MCF 10A (cell line): ENCODE measurements around the gene C9orf85. TPM values are rescaled to one million over a fixed set of nuclear protein-coding genes. Genes with fewer than 3 reads are reported as not detected.
"Not testable (repeated sequence)": the region's sequence is repeated elsewhere in the genome, so short reads cannot be mapped to it uniquely, and the experiment has no call there.

Experiments used
- BruUV-seq: library from RNA; stranded (reverse); fragments of 400-500 nt; replicated peaks from 2 replicates; lab custom pipeline; 2021; lab: Mats Ljungman, UMichigan
- CTCF ChIA-PET: fragments of 300-600 bp; sonication (Branson Sonifier 250); formaldehyde crosslinking; extraction: SDS; loops from one replicate; lab custom pipeline; 2021; ENCODE audit warnings: antibody characterized with exemption, inconsistent platforms; lab: Yijun Ruan, JAX
- POLR2A ChIA-PET: fragments of 300-600, 350-650 bp; sonication (Branson Sonifier 250); formaldehyde crosslinking; extraction: SDS; loops from one replicate; lab custom pipeline; 2020; ENCODE audit warnings: antibody characterized with exemption, inconsistent platforms; lab: Yijun Ruan, JAX
- DNase-seq: peaks from one replicate; pipeline ENCODE4 v3.0.0-alpha.2; 2018; ENCODE audit not compliant: unreplicated experiment
- H3K27ac Mint-ChIP-seq: one replicate; pipeline ENCODE4 v1.8.0; 2022; ENCODE audit warnings: mild to moderate bottlenecking, low read depth, mixed read lengths; ENCODE audit not compliant: unreplicated experiment
- H3K27me3 Mint-ChIP-seq: one replicate; pipeline ENCODE4 v1.8.0; 2022; ENCODE audit warnings: mixed read lengths; ENCODE audit not compliant: insufficient read depth, unreplicated experiment
- H3K36me3 Mint-ChIP-seq: one replicate; pipeline ENCODE4 v1.8.0; 2022; ENCODE audit warnings: mild to moderate bottlenecking, moderate library complexity, mixed read lengths; ENCODE audit not compliant: insufficient read depth, unreplicated experiment
- H3K4me1 Mint-ChIP-seq: one replicate; pipeline ENCODE4 v1.8.0; 2022; ENCODE audit warnings: mixed read lengths; ENCODE audit not compliant: insufficient read depth, unreplicated experiment
- H3K4me3 Mint-ChIP-seq: one replicate; pipeline ENCODE4 v1.8.0; 2022; ENCODE audit warnings: mild to moderate bottlenecking, moderate library complexity, mixed read lengths; ENCODE audit not compliant: unreplicated experiment
- H3K9me3 Mint-ChIP-seq: one replicate; pipeline ENCODE4 v1.8.0; 2022; ENCODE audit warnings: mixed read lengths; ENCODE audit not compliant: unreplicated experiment
- intact Hi-C: fragments of 100-400 bp; cut with micrococcal nuclease; formaldehyde crosslinking; loops from 2 replicates; pipeline ENCODE4 v1.14.1; 2022
- total RNA-seq: library from RNA; stranded (reverse); gene quantifications from 2 replicates; pipeline ENCODE4 v1.2.3, GENCODE V29; 2022
- TF ChIP-seq, protein P1 (sequence below): fragments of 200-600 bp; IDR thresholded peaks from one replicate; pipeline ENCODE4 v1.8.0; 2022; ENCODE audit warnings: antibody characterized with exemption, mild to moderate bottlenecking; ENCODE audit not compliant: unreplicated experiment

C9orf85 gene
- total RNA-seq, 1 experiment from 2014 or later, result 19.6 TPM

DNA sequence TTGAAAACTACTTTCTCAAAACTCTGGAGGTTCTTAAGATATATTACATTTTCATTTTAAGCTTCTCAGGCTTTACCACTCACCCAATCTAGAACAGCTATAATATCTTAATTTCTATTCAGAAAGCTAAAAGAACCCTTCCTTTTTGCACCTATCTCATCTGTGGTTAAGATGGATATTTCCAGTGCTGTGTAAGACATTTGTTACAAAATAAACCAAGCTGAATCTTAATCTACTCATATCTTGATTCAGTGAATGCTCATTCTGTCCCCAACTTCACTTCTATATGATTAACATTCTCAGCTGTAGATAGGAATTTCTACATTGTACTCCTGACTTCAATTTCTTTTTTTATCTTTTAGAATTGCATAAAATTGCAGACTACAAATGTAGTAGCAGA is 15.5 kb upstream of the C9orf85 start:
- H3K4me1 Mint-ChIP-seq, result peaks cover 9% of the 10 kb centered on the region
- ChIA-PET POLR2A (interaction anchor here (0.7 to 1.6 kb wide), 3 partner anchors 13 to 188 kb away, joined by 4 to 7 read pairs (median 5); partner anchors contain the start of genes ABHD17B and C9orf85), CTCF (interaction anchor here (0.6 to 1.1 kb wide), 3 partner anchors 26 to 135 kb away, joined by 3 to 4 read pairs (median 3); no protein-coding TSS in a partner anchor)
- no peak overlapping the region for H3K4me3 Mint-ChIP-seq
- H3K9me3 Mint-ChIP-seq, result no peaks in the 10 kb centered on the region
- H3K27ac Mint-ChIP-seq, result no peak overlapping the region
- intact Hi-C loops, result no loop called here
- TF ChIP-seq, protein P1, sequence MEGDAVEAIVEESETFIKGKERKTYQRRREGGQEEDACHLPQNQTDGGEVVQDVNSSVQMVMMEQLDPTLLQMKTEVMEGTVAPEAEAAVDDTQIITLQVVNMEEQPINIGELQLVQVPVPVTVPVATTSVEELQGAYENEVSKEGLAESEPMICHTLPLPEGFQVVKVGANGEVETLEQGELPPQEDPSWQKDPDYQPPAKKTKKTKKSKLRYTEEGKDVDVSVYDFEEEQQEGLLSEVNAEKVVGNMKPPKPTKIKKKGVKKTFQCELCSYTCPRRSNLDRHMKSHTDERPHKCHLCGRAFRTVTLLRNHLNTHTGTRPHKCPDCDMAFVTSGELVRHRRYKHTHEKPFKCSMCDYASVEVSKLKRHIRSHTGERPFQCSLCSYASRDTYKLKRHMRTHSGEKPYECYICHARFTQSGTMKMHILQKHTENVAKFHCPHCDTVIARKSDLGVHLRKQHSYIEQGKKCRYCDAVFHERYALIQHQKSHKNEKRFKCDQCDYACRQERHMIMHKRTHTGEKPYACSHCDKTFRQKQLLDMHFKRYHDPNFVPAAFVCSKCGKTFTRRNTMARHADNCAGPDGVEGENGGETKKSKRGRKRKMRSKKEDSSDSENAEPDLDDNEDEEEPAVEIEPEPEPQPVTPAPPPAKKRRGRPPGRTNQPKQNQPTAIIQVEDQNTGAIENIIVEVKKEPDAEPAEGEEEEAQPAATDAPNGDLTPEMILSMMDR, result no peak
- BruUV-seq, result no TSS peak
- H3K36me3 Mint-ChIP-seq, result peaks cover 5% of the 10 kb centered on the region
- no peaks in the 10 kb centered on the region for H3K27me3 Mint-ChIP-seq
- no peak for DNase-seq

DNA sequence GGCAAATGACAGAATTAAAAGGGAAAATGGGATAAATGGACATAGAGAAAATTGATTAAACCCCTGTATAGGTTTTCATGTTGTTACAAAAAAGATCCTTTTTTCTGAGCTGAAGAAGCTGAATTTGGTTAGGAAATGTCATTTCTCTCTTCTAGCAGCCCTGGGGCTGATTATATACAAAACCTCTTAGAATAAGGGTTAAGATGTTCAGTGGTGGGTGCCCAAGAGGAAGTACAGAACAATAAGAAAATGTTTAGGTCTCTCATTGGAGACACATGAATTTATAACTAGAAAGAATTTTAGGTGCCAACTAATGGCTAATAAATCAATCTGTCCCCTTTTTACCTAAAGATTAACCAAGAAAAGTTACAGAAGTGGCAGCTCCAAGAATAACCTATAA is 14.7 kb upstream of the C9orf85 start:
- no TSS peak for BruUV-seq
- ChIA-PET POLR2A (interaction anchor here (1.2 kb wide), 1 partner anchor 20 kb away, joined by 3 read pairs; no protein-coding TSS in a partner anchor), CTCF (interaction anchor here (1.3 kb wide), 1 partner anchor 57 kb away, joined by 3 read pairs; no protein-coding TSS in a partner anchor)
- Mint-ChIP-seq H3K9me3 (no peaks in the 10 kb centered on the region), H3K4me3 (no peak overlapping the region), H3K36me3 (peaks cover 5% of the 10 kb centered on the region), H3K27me3 (no peaks in the 10 kb centered on the region), H3K4me1 (peaks cover 14% of the 10 kb centered on the region), H3K27ac (no peak overlapping the region)
- intact Hi-C loops, result no loop called here
- TF ChIP-seq, protein P1, result no peak
- DNase-seq, result no peak

DNA sequence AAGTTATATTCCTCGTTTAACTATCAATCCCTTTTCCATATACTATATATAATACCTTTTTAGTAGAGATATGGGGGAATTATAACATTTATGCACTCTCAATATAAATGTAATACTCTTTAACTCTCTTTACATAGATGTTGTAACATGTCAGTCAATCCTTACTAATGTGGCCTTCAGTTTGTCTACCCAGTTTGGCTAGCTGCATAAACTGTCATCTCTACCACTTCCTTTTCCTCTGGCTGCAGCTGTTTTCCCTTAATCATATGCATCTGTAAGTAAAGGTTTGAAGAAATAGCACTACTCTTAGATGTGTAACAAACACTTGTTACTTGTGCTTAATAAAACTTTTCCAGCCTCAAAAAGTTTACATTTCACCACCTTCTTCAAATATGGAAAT is 13.9 kb upstream of the C9orf85 start:
- TF ChIP-seq, protein P1, result no peak
- ChIA-PET CTCF (interaction anchor here (0.7 to 1.3 kb wide), 2 partner anchors 23 to 57 kb away, joined by 3 read pairs; no protein-coding TSS in a partner anchor), POLR2A (interaction anchor here (0.8 to 1.2 kb wide), 2 partner anchors 10 to 20 kb away, joined by 3 read pairs; no protein-coding TSS in a partner anchor)
- no peak overlapping the region for H3K4me3 Mint-ChIP-seq
- H3K36me3 Mint-ChIP-seq, result peaks cover 5% of the 10 kb centered on the region
- DNase-seq, result no peak
- BruUV-seq, result no TSS peak
- no peak overlapping the region for H3K27ac Mint-ChIP-seq
- H3K4me1 Mint-ChIP-seq, result peaks cover 17% of the 10 kb centered on the region
- no peaks in the 10 kb centered on the region for H3K9me3 Mint-ChIP-seq
- intact Hi-C loops, result no loop called here
- no peaks in the 10 kb centered on the region for H3K27me3 Mint-ChIP-seq

DNA sequence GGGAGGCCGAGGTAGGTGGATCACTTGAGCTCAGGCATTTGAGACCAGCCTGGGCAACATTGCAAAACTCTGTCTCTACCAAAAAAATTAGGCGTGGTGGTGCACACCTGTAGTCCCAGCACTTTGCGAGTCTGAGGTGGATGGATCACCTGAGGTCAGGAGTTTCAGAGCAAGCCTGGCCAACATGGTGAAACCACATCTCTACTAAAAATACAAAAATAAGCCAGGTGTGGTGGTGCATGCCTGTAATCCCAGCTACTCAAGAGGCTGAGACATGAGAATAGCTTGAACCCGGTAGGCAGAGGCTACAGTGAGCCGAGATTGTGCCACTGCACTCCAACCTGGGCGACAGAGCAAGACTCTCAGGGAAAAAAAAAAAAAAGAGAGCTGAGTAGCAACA is 12.7 kb upstream of the C9orf85 start:
- H3K36me3 Mint-ChIP-seq, DNase-seq, H3K4me3 Mint-ChIP-seq, H3K27me3 Mint-ChIP-seq, H3K27ac Mint-ChIP-seq, intact Hi-C loops, H3K9me3 Mint-ChIP-seq, BruUV-seq: not testable (repeated sequence)
- POLR2A ChIA-PET, result interaction anchor here (0.6 to 1.5 kb wide), 4 partner anchors 12 to 1233 kb away, joined by 3 to 4 read pairs (median 3); partner anchors contain the start of genes ABHD17B and C9orf85
- peaks cover 17% of the 10 kb centered on the region for H3K4me1 Mint-ChIP-seq
- CTCF ChIA-PET, result interaction anchor here (1.5 kb wide), 1 partner anchor 78 kb away, joined by 4 read pairs; no protein-coding TSS in a partner anchor
